BJ (cell line): ENCODE measurements around the gene PRDM16. TPM values are rescaled to one million over a fixed set of nuclear protein-coding genes. Genes with fewer than 3 reads are reported as not detected.

ENCODE experiments used
- CTCF ChIA-PET: fragments of 350-600 bp; formaldehyde crosslinking; extraction: SDS; loops from one replicate; lab custom pipeline; 2021; ENCODE audit warnings: antibody characterized with exemption, inconsistent platforms; lab: Yijun Ruan, JAX
- POLR2A ChIA-PET: fragments of 300-600 bp; sonication (Branson Sonifier 250); formaldehyde crosslinking; extraction: SDS; loops from one replicate; lab custom pipeline; 2021; ENCODE audit warnings: antibody characterized with exemption; lab: Charles Lee
- DNase-seq: peaks from one replicate; pipeline ENCODE4 v3.0.0-alpha.2; 2011; ENCODE audit warnings: low read depth
- H3K27me3 ChIP-seq: 2 replicates; pipeline ENCODE4 v1.6.0; 2011; ENCODE audit warnings: low read length; ENCODE audit not compliant: control insufficient read depth, insufficient read depth
- H3K36me3 ChIP-seq: 2 replicates; pipeline ENCODE4 v1.5.1; 2011; ENCODE audit warnings: low read length; ENCODE audit not compliant: control insufficient read depth, insufficient read depth
- H3K4me3 ChIP-seq: 2 replicates; pipeline ENCODE4 v1.5.1; 2011; ENCODE audit warnings: low read depth, mild to moderate bottlenecking, control low read depth, low read length
- CTCF ChIP-seq: IDR thresholded peaks from 2 replicates; pipeline ENCODE4 v1.5.1; 2011; ENCODE audit warnings: low read depth, mild to moderate bottlenecking, control low read depth, inconsistent platforms, low read length, moderate library complexity; ENCODE audit not compliant: insufficient read depth
- polyA plus RNA-seq: library from polyadenylated mRNA; depleted of rRNA; stranded (reverse); fragments of >200 nt; gene quantifications from 2 replicates; pipeline ENCODE4 v1.2.3, GENCODE V29; 2011

The PRDM16 gene
- polyA plus RNA-seq, 1 experiment: 0.02 TPM

- no peak for TF ChIP-seq CTCF
- CTCF ChIA-PET: interaction anchor here (1.1 kb wide), 1 partner anchor 9 kb away, joined by 3 read pairs; no protein-coding TSS in a partner anchor
- Histone ChIP-seq H3K27me3 (no peaks in the 10 kb centered on the region), H3K4me3 (no peak overlapping the region), H3K36me3 (no peaks in the 10 kb centered on the region)
- no peak for DNase-seq
- POLR2A ChIA-PET: no interaction called here
Observed at GRCh38 chr1:3021801-3022401, 47.1 kb upstream of the PRDM16 start.

GRCh38 chr1:3022511-3022973, 46.5 kb upstream of the PRDM16 start:
- no peak for DNase-seq
- H3K4me3 ChIP-seq: no peak overlapping the region
- no peaks in the 10 kb centered on the region for H3K36me3 ChIP-seq
- POLR2A ChIA-PET: no interaction called here
- CTCF ChIA-PET: interaction anchor here (1.1 kb wide), 1 partner anchor 9 kb away, joined by 3 read pairs; no protein-coding TSS in a partner anchor
- H3K27me3 ChIP-seq: no peaks in the 10 kb centered on the region
- no peak for TF ChIP-seq CTCF

GRCh38 chr1:3022976-3023375, 46.0 kb upstream of the PRDM16 start:
- no peak for DNase-seq
- TF ChIP-seq CTCF: no peak
- ChIA-PET CTCF (no interaction called here), POLR2A (no interaction called here)
- H3K27me3 ChIP-seq: no peaks in the 10 kb centered on the region
- no peak overlapping the region for H3K4me3 ChIP-seq
- H3K36me3 ChIP-seq: no peaks in the 10 kb centered on the region

- H3K4me3 ChIP-seq: no peak overlapping the region
- POLR2A ChIA-PET: no interaction called here
- no peaks in the 10 kb centered on the region for H3K36me3 ChIP-seq
- DNase-seq: no peak
- CTCF ChIA-PET: no interaction called here
- TF ChIP-seq CTCF: no peak
- no peaks in the 10 kb centered on the region for H3K27me3 ChIP-seq
Observed at GRCh38 chr1:3024019-3024418, 45.0 kb upstream of the PRDM16 start.

- POLR2A ChIA-PET: no interaction called here
- no peak overlapping the region for H3K4me3 ChIP-seq
- DNase-seq: no peak
- H3K27me3 ChIP-seq: no peaks in the 10 kb centered on the region
- no peak for TF ChIP-seq CTCF
- no peaks in the 10 kb centered on the region for H3K36me3 ChIP-seq
- CTCF ChIA-PET: no interaction called here
Observed at GRCh38 chr1:3024588-3024987, 44.4 kb upstream of the PRDM16 start.
